Activated T-cell treated with anti-CD3 and anti-CD28 coated beads for 24 hours (primary cell): Measurements from ENCODE around the gene GPBP1L1.
A peak's percentile ranks its signal among the peaks of the same experiment; 100 is the strongest.

Experiments used
- DNase-seq: peaks from one replicate; pipeline ENCODE4 v3.0.0-alpha.2; 2020; ENCODE audit warnings: low read depth

Gene GPBP1L1

GRCh38 chr1:45589861-45590260, 96.5 kb downstream of the GPBP1L1 start:
- no peak for DNase-seq

DNA sequence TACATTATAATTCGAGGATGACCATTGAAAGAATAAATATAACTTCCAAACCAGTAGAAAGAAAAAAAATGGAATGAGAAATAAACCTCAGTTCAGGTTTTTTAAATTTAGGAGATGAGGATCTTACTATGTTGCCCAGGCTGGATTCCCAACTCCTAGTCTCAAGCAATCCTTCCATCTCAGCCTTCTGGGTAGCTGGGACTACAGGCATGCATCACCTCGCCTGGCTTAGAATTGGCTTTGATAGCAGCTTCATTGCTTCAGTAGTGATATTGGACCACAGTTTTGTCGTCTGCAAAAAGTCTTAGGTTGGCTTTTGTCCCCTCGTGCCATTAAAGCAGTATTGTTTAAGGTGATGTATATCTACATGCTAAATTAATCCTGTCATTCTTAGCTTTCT, 99.6 kb downstream of the GPBP1L1 start:
- DNase-seq, result no peak

GRCh38 chr1:45585496-45586075, 100.7 kb downstream of the GPBP1L1 start:
- DNase-seq, result no peak

- DNase-seq, result no peak
Measured at GRCh38 chr1:45585110-45585426, 101.3 kb downstream of the GPBP1L1 start.

GRCh38 chr1:45584351-45585109, 101.8 kb downstream of the GPBP1L1 start:
- peak; percentile 80 for DNase-seq

DNA sequence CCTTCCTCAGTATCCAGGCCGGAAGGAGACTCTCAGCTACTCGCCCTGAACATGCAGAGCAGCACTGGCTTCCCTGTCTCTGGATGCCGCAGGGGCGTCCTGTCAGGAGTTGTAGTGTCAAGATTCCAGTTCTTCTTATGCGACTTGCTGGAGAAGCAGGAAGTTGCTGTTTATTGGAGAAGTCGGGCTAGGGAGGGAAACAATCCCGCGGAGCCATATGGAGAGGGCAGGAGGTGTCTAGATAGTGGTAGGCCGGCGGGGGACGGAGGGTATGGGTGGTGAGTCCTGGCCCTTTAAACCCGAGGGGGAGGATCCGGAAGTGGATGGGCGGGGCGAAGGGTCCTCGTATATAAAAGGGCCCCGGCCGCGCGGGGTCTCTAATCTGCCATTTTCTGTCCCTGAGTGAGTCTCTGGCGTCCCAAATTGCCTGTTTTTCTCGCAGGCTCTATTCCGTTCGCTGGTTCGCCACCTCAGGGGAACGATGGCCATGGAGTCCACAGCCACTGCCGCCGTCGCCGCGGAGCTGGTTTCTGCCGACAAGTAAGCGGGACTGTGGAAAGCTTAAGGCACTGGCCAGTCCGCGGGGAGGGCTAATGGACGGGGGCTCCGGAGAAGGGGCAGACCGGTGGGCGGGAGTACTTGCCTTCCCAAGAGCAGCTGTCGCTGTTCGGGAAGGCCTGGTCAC, 102.5 kb downstream of the GPBP1L1 start, which contains the start of gene NASP:
Gene NASP (plus strand): TSS at position 376 of the 685 bp plus-strand sequence. CDS start 106 bp downstream, at position 482.
- DNase-seq, result peak; percentile 92

- peak; percentile 91 for DNase-seq
Measured at GRCh38 chr1:45583264-45583665, 103.1 kb downstream of the GPBP1L1 start.
